ENCODE data around the gene SBNO1.
A peak's percentile ranks its signal among the peaks of the same experiment; 100 is the strongest.
"Not testable (repeated sequence)": the region's sequence is repeated elsewhere in the genome, so short reads cannot be mapped to it uniquely, and the experiment has no call there.

SBNO1 gene

GRCh38 chr12:123270214-123271000 lies 94.2 kb downstream of the SBNO1 start:
- DNase-seq (ENCODE audit: low spot score): peak; percentile 45

GRCh38 chr12:123269896-123270213 lies 94.8 kb downstream of the SBNO1 start:
- no peak for DNase-seq (ENCODE audit: low spot score)

- peak; percentile 62 for DNase-seq (ENCODE audit: low spot score)
Observed at GRCh38 chr12:123269395-123269892, 95.2 kb downstream of the SBNO1 start.

- no peak for DNase-seq (ENCODE audit: low spot score)
Observed at GRCh38 chr12:123268850-123269249, 95.8 kb downstream of the SBNO1 start.

GRCh38 chr12:123267991-123268843 lies 96.4 kb downstream of the SBNO1 start:
- DNase-seq (ENCODE audit: low spot score): no peak

GRCh38 chr12:123267335-123267920 lies 97.2 kb downstream of the SBNO1 start:
- DNase-seq (ENCODE audit: low spot score): no peak

- DNase-seq (ENCODE audit: low spot score): no peak
Observed at GRCh38 chr12:123266679-123267277, 97.9 kb downstream of the SBNO1 start.

- DNase-seq (ENCODE audit: low spot score): no peak
Observed at GRCh38 chr12:123265851-123266678, 98.6 kb downstream of the SBNO1 start.

GRCh38 chr12:123264642-123265041 lies 100.0 kb downstream of the SBNO1 start:
- DNase-seq (ENCODE audit: low spot score): peak; percentile 57

GRCh38 chr12:123263196-123263817 lies 101.3 kb downstream of the SBNO1 start:
- DNase-seq (ENCODE audit: low spot score): no peak

- DNase-seq (ENCODE audit: low spot score): no peak
Observed at GRCh38 chr12:123261196-123261595, 103.5 kb downstream of the SBNO1 start.

- no peak for DNase-seq (ENCODE audit: low spot score)
Observed at GRCh38 chr12:123260081-123260480, 104.6 kb downstream of the SBNO1 start.

GRCh38 chr12:123258593-123258992 lies 106.1 kb downstream of the SBNO1 start:
- DNase-seq (ENCODE audit: low spot score): no peak

GRCh38 chr12:123254853-123255446 lies 109.7 kb downstream of the SBNO1 start:
- DNase-seq (ENCODE audit: low spot score): no peak

GRCh38 chr12:123253641-123254459 lies 110.8 kb downstream of the SBNO1 start:
- DNase-seq (ENCODE audit: low spot score): no peak

GRCh38 chr12:123252365-123252764 lies 112.3 kb downstream of the SBNO1 start:
- not testable (repeated sequence) for DNase-seq (ENCODE audit: low spot score)

- DNase-seq (ENCODE audit: low spot score): no peak
Observed at GRCh38 chr12:123251403-123252076, 113.1 kb downstream of the SBNO1 start.

- DNase-seq (ENCODE audit: low spot score): no peak
Observed at GRCh38 chr12:123250471-123251383, 113.9 kb downstream of the SBNO1 start.

Measured in NAMALWA (cell line).